Panc1 (cell line): ENCODE measurements around the gene GPSM1. TPM values are rescaled to one million over a fixed set of nuclear protein-coding genes. Genes with fewer than 3 reads are reported as not detected.

ENCODE experiments used
- ATAC-seq: fragments of 200-7000 bp; cut with Tn5 transposase; 2 replicates; pipeline ENCODE4 v1.9.1; 2020; ENCODE audit warnings: mild to moderate bottlenecking, moderate library complexity
- BruUV-seq: library from RNA; stranded (reverse); fragments of 400-500 nt; replicated peaks from 2 replicates; lab custom pipeline; 2021; lab: Mats Ljungman, UMichigan
- CTCF ChIA-PET: fragments of 300-600 bp; sonication (Branson Sonifier 250); formaldehyde crosslinking; loops from one replicate; lab custom pipeline; 2022; ENCODE audit warnings: antibody characterized with exemption; lab: Charles Lee
- POLR2A ChIA-PET: fragments of 300-600 bp; sonication (Branson Sonifier 250); formaldehyde crosslinking; loops from one replicate; lab custom pipeline; 2022; ENCODE audit warnings: antibody characterized with exemption; lab: Charles Lee
- DNase-seq: peaks from one replicate; pipeline ENCODE4 v3.0.0-alpha.2; 2010; ENCODE audit warnings: low read depth, low spot score
- H3K27ac ChIP-seq: 2 replicates; pipeline ENCODE4 v1.5.1; 2011; ENCODE audit warnings: mild to moderate bottlenecking, low read length, inconsistent platforms
- H3K27me3 ChIP-seq: fragments of 200-500 bp; sonication (Bioruptor generic); 2 replicates; pipeline ENCODE4 v1.6.0; 2014; ENCODE audit warnings: low read length, inconsistent platforms; ENCODE audit not compliant: control insufficient read depth, insufficient read depth
- H3K36me3 ChIP-seq: fragments of 200-500 bp; sonication (Bioruptor generic); 2 replicates; pipeline ENCODE4 v1.5.1; 2014; ENCODE audit warnings: inconsistent platforms, mild to moderate bottlenecking, low read length, moderate library complexity; ENCODE audit not compliant: control insufficient read depth, insufficient read depth
- H3K4me1 ChIP-seq: 2 replicates; pipeline ENCODE4 v1.5.1; 2011; ENCODE audit warnings: inconsistent platforms, mild to moderate bottlenecking, low read length, moderate library complexity; ENCODE audit not compliant: control insufficient read depth, insufficient read depth
- H3K4me3 ChIP-seq, 2 experiments: 2 replicates each; pipeline ENCODE4 v1.5.1; 2011 to 2012; ENCODE audit warnings: low read depth in 2 of 2, low read length in 2 of 2, mild to moderate bottlenecking in 2 of 2, inconsistent platforms in 1 of 2, moderate library complexity in 1 of 2
- H3K9me3 ChIP-seq: fragments of 200-500 bp; sonication (Bioruptor generic); 2 replicates; pipeline ENCODE4 v1.5.1; 2014; ENCODE audit warnings: low read depth, mild to moderate bottlenecking, inconsistent platforms, low read length, moderate library complexity; ENCODE audit not compliant: control insufficient read depth, insufficient read depth
- CTCF ChIP-seq: fragments of 450-650 bp; IDR thresholded peaks from 2 replicates; pipeline ENCODE4 v1.5.1; 2017; ENCODE audit warnings: mild to moderate bottlenecking
- POLR2AphosphoS5 ChIP-seq: IDR thresholded peaks from 2 replicates; pipeline ENCODE4 v1.6.1; 2012; ENCODE audit warnings: mild to moderate bottlenecking, low read depth, low read length, moderate library complexity
- REST ChIP-seq, 2 experiments: IDR thresholded peaks; 2 replicates each; pipeline ENCODE4 v1.6.1; 2011 to 2012; ENCODE audit warnings: low read depth in 2 of 2, control low read depth in 1 of 2, low read length in 1 of 2, mild to moderate bottlenecking in 1 of 2, moderate library complexity in 1 of 2; ENCODE audit not compliant: insufficient read depth in 1 of 2
- SIN3A ChIP-seq: IDR thresholded peaks from 2 replicates; pipeline ENCODE4 v1.6.1; 2012; ENCODE audit warnings: low read depth, mild to moderate bottlenecking, low read length, moderate library complexity, borderline replicate concordance; ENCODE audit not compliant: insufficient read depth
- TCF7L2 ChIP-seq: IDR thresholded peaks from 2 replicates; pipeline ENCODE4 v1.6.1; 2011; ENCODE audit warnings: mild to moderate bottlenecking, low read depth, low read length, inconsistent platforms
- in situ Hi-C: cut with HindIII; loops from 2 replicates; pipeline ENCODE4 v1.10.0; 2016; ENCODE audit warnings: low sequenced_read_pairs, low pct_unique_long_range_greater_than_20kb
- intact Hi-C: fragments of 100-400 bp; cut with micrococcal nuclease; formaldehyde crosslinking; loops from one replicate; pipeline ENCODE4 v1.10.0; 2022; ENCODE audit not compliant: unreplicated experiment
- total RNA-seq: library from RNA; stranded (reverse); gene quantifications from one replicate; pipeline ENCODE4 v1.2.1, GENCODE V29; 2021; ENCODE audit not compliant: unreplicated experiment

GPSM1 gene
- total RNA-seq, 1 experiment from 2014 or later = 14.2 TPM

GRCh38 chr9:136395345-136396218 is 68.2 kb downstream of the GPSM1 start:
- TF ChIP-seq SIN3A = no peak
- TF ChIP-seq REST (IDR thresholded peaks at IDR 0.05; ENCODE audit: insufficient read depth in 1 of 2, low read depth in 2 of 2, low read length in 1 of 2) = no peak
- Histone ChIP-seq H3K4me1 (peaks cover 6% of the 10 kb centered on the region; the same call in 1 of the 2 replicates), H3K4me3 (no peak overlapping the region), H3K27ac (no peak overlapping the region), H3K9me3 (no peaks in the 10 kb centered on the region), H3K27me3 (no peaks in the 10 kb centered on the region), H3K36me3 (no peaks in the 10 kb centered on the region; the same call in 1 of the 2 replicates)
- ChIA-PET POLR2A (interaction anchor here (0.6 kb wide), 2 partner anchors 66 to 502 kb away, joined by 3 read pairs; no protein-coding TSS in a partner anchor), CTCF (no interaction called here)
- no peak for ATAC-seq
- in situ Hi-C loops = no loop called here
- no peak for DNase-seq
- intact Hi-C loops = no loop called here
- BruUV-seq = no TSS peak

- intact Hi-C loops = no loop called here
- no peaks in the 10 kb centered on the region for H3K9me3 ChIP-seq
- no peaks in the 10 kb centered on the region; the same call in 1 of the 2 replicates for H3K36me3 ChIP-seq
- no peak overlapping the region for H3K4me3 ChIP-seq
- peaks cover 9% of the 10 kb centered on the region; the same call in 1 of the 2 replicates for H3K4me1 ChIP-seq
- TF ChIP-seq POLR2AphosphoS5 = no peak
- TF ChIP-seq SIN3A = no peak
- no peak for TF ChIP-seq TCF7L2
- no peak for TF ChIP-seq CTCF
- TF ChIP-seq REST (IDR thresholded peaks at IDR 0.05; ENCODE audit: insufficient read depth in 1 of 2, low read depth in 2 of 2, low read length in 1 of 2) = no peak
- H3K27ac ChIP-seq = no peak overlapping the region
- ATAC-seq (no peak), DNase-seq (no peak)
- POLR2A ChIA-PET = interaction anchor here (0.6 kb wide), 1 partner anchor 67 kb away, joined by 3 read pairs; no protein-coding TSS in a partner anchor
- CTCF ChIA-PET = interaction anchor here (0.6 kb wide), 2 partner anchors 42 to 63 kb away, joined by 3 to 8 read pairs; no protein-coding TSS in a partner anchor
- no TSS peak for BruUV-seq
- H3K27me3 ChIP-seq = no peaks in the 10 kb centered on the region
- in situ Hi-C loops = no loop called here
Measured at GRCh38 chr9:136396219-136396515, 68.8 kb downstream of the GPSM1 start.
